Stomach (tissue), 4 donors: ENCODE measurements around the gene TLK1.

Experiments used
- POLR2A ChIP-seq, 4 donors: fragments of 450-650 bp; IDR thresholded peaks; one replicate each; pipeline ENCODE4 v1.6.1; 2016; ENCODE audit warnings: antibody characterized with exemption in 4 of 4, control low read depth in 2 of 4, mild to moderate bottlenecking in 1 of 4, moderate library complexity in 1 of 4
- TF ChIP-seq, protein P1 (sequence below), 7 experiments: fragments of 450-650 bp in 4 of 7; fragments of 200-600 bp in 3 of 7; sonication (generic) in 3 of 7; IDR thresholded peaks; one replicate each; pipeline ENCODE4 v1.5.1; 2016 to 2019; ENCODE audit warnings: antibody characterized with exemption in 7 of 7, control low read depth in 2 of 7, mild to moderate bottlenecking in 1 of 7

DNA sequence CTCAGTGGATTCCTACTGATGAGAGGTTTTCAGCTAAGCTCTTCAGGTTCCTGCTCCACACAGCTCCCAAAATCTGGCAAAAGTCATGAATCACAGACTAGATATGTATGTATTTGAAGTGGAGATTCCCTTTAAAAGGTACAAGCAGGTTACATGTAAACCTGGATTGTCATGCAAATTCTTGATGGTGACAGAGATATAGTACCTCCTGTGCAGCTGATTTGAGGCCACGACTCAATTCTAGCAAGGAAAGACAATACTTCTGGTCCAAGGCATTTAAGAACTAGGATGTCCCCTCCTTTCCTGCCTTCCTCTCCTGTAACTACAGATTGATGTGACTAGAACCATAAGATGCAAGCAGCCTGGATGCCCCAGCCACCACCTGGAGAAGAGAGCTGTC, 176.6 kb downstream of the TLK1 start:
- TF ChIP-seq POLR2A (IDR thresholded peaks at IDR 0.05) = no peak
- TF ChIP-seq, protein P1, sequence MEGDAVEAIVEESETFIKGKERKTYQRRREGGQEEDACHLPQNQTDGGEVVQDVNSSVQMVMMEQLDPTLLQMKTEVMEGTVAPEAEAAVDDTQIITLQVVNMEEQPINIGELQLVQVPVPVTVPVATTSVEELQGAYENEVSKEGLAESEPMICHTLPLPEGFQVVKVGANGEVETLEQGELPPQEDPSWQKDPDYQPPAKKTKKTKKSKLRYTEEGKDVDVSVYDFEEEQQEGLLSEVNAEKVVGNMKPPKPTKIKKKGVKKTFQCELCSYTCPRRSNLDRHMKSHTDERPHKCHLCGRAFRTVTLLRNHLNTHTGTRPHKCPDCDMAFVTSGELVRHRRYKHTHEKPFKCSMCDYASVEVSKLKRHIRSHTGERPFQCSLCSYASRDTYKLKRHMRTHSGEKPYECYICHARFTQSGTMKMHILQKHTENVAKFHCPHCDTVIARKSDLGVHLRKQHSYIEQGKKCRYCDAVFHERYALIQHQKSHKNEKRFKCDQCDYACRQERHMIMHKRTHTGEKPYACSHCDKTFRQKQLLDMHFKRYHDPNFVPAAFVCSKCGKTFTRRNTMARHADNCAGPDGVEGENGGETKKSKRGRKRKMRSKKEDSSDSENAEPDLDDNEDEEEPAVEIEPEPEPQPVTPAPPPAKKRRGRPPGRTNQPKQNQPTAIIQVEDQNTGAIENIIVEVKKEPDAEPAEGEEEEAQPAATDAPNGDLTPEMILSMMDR (IDR thresholded peaks at IDR 0.05) = no peak
